ENCODE measurements around the gene C22orf15.

The C22orf15 gene

DNA sequence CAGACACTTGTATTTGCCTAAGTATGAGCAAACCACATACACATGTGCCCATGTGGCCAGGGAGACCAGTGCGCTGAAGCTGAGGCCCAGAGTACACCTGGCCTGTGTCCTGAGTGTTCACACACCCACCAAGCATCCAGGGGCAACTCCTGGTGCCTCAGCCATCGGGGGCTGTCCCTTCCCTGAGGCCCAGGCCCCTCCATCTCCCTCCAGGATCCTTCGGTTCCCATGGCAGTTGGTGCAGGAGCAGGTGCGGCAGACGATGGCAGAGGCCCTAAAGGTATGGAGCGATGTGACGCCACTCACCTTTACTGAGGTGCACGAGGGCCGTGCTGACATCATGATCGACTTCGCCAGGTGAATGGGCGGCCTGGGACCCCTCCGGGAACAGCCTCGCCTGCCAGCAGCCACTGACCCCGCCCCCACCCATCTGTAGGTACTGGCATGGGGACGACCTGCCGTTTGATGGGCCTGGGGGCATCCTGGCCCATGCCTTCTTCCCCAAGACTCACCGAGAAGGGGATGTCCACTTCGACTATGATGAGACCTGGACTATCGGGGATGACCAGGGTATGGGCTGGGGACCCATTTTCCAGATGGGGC is 17.5 kb downstream of the C22orf15 start:
- H3K4me1 ChIP-seq, result peaks cover 0 to 22% (median 9%) of the 10 kb centered on the region in 4 donors
- H3K4me3 ChIP-seq, result no peak overlapping the region
- no peak for DNase-seq
- TF ChIP-seq, protein P1, sequence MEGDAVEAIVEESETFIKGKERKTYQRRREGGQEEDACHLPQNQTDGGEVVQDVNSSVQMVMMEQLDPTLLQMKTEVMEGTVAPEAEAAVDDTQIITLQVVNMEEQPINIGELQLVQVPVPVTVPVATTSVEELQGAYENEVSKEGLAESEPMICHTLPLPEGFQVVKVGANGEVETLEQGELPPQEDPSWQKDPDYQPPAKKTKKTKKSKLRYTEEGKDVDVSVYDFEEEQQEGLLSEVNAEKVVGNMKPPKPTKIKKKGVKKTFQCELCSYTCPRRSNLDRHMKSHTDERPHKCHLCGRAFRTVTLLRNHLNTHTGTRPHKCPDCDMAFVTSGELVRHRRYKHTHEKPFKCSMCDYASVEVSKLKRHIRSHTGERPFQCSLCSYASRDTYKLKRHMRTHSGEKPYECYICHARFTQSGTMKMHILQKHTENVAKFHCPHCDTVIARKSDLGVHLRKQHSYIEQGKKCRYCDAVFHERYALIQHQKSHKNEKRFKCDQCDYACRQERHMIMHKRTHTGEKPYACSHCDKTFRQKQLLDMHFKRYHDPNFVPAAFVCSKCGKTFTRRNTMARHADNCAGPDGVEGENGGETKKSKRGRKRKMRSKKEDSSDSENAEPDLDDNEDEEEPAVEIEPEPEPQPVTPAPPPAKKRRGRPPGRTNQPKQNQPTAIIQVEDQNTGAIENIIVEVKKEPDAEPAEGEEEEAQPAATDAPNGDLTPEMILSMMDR (IDR thresholded peaks at IDR 0.05), result no peak
- intact Hi-C loops (cut with DNase I; ENCODE audit: low total_unique reads), result no loop called here
- H3K27ac ChIP-seq, result no peak overlapping the region
- H3K9me3 ChIP-seq, result no peaks in the 10 kb centered on the region
- no peaks in the 10 kb centered on the region for H3K36me3 ChIP-seq
- H3K27me3 ChIP-seq, result no peaks in the 10 kb centered on the region

- H3K4me3 ChIP-seq, result no peak overlapping the region
- no peak for DNase-seq
- peaks cover 0 to 23% (median 12%) of the 10 kb centered on the region in 4 donors for H3K4me1 ChIP-seq
- H3K9me3 ChIP-seq, result no peaks in the 10 kb centered on the region
- intact Hi-C loops (cut with DNase I; ENCODE audit: low total_unique reads), result no loop called here
- H3K27me3 ChIP-seq, result no peaks in the 10 kb centered on the region
- no peaks in the 10 kb centered on the region for H3K36me3 ChIP-seq
- TF ChIP-seq, protein P1 (IDR thresholded peaks at IDR 0.05), result no peak
- no peak overlapping the region for H3K27ac ChIP-seq
These were observed 18.3 kb downstream of the C22orf15 start for GRCh38 chr22:23781065-23781464.

- H3K27me3 ChIP-seq, result no peaks in the 10 kb centered on the region
- no peak overlapping the region for H3K27ac ChIP-seq
- H3K4me1 ChIP-seq, result peaks cover 0 to 24% (median 16%) of the 10 kb centered on the region in 4 donors
- DNase-seq, result peak in 1 of 2 donors; percentile 49
- no peak overlapping the region for H3K4me3 ChIP-seq
- TF ChIP-seq, protein P1 (IDR thresholded peaks at IDR 0.05), result no peak
- intact Hi-C loops (cut with DNase I; ENCODE audit: low total_unique reads), result no loop called here
- no peaks in the 10 kb centered on the region for H3K9me3 ChIP-seq
- no peaks in the 10 kb centered on the region for H3K36me3 ChIP-seq
These were observed 18.9 kb downstream of the C22orf15 start for GRCh38 chr22:23781511-23782183.

- H3K27ac ChIP-seq, result no peak overlapping the region
- peaks cover 0 to 21% (median 16%) of the 10 kb centered on the region in 4 donors for H3K4me1 ChIP-seq
These were observed 19.5 kb downstream of the C22orf15 start for GRCh38 chr22:23782252-23782651.

DNA sequence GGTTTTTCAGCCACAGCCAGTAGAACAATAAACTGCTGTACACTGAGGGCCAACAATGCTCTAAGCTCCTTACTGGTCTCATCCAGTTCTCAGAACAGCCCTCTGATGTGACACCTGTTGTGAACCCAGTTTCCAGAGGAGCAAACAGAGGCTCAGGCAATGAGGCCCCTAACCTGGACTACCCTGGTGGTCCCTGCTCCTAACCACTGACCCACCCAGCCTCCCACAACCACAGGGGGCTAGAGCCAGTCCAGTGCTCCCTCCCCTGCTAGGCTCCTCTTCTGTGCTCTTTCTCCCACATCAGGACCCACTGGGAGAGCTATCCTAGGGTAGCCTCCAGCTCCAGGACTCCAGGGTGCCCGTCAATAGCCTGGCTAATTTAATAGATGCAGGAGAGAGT is 19.9 kb downstream of the C22orf15 start:
- Histone ChIP-seq H3K27me3 (no peaks in the 10 kb centered on the region), H3K4me1 (peaks cover 0 to 20% (median 15%) of the 10 kb centered on the region in 4 donors), H3K9me3 (no peaks in the 10 kb centered on the region), H3K36me3 (no peaks in the 10 kb centered on the region), H3K4me3 (no peak overlapping the region), H3K27ac (no peak overlapping the region)
- TF ChIP-seq, protein P1 (IDR thresholded peaks at IDR 0.05), result no peak
- no peak for DNase-seq
- intact Hi-C loops (cut with DNase I; ENCODE audit: low total_unique reads), result no loop called here

More at GRCh38 chr22:23782252-23782651, 19.5 kb downstream of the C22orf15 start:
- no peaks in the 10 kb centered on the region for H3K9me3 ChIP-seq
- no peak overlapping the region for H3K4me3 ChIP-seq
- H3K36me3 ChIP-seq, result no peaks in the 10 kb centered on the region
- intact Hi-C loops (cut with DNase I; ENCODE audit: low total_unique reads), result no loop called here
- H3K27me3 ChIP-seq, result no peaks in the 10 kb centered on the region
- no peak for DNase-seq
- TF ChIP-seq, protein P1 (IDR thresholded peaks at IDR 0.05), result no peak
